Stromal cell of bone marrow (primary cell): ENCODE data around the gene CEP120.
A peak's percentile ranks its signal among the peaks of the same experiment; 100 is the strongest.
"Not testable (repeated sequence)": the region's sequence is repeated elsewhere in the genome, so short reads cannot be mapped to it uniquely, and the experiment has no call there.

Experiments used
- DNase-seq: peaks from one replicate; pipeline ENCODE4 v3.0.0-alpha.2; 2012; ENCODE audit warnings: low read depth

CEP120 gene

GRCh38 chr5:123423278-123424149 is at the start of gene CEP120:
Gene CEP120, minus strand, starts transcription at chr5:123423403. Its CDS starts 405 bp downstream, at chr5:123422998.
- DNase-seq = peak; percentile 99

DNA sequence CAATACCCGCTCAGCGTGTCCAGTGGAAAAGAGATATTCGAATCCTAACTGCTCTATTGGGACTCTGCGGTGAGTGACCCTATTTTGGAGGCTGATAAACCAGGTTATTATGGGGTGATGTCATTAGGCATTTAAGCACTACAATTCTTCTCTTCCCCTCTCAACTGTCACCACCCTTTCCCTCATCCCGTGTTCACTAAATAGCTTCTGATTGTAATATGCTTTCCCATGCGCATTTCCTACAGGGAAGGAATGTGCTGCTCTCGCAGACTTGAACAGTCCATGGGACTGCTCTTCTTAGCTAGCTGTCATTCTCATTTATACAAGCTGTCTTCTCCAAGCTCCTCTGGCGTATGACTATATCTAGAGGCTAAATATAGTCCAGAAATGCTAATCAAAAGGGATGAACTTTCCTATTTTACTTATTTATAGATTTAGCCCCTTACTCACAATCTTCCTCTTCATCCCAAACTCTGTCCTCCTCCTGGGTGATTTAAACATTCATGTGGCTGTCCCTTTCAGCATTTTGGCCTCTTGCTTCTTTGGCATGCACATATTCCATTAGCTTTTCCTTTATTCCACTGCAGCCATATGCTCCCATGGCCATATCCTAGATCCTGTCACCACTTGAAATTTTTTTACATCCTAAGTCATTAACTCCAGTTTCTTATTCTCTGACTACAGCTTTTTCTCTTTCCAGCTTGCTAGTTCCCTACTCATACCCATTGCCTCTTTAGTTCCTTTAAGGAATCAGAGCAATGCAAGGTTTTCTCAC is 49.1 kb upstream of the CEP120 start:
- no peak for DNase-seq

DNA sequence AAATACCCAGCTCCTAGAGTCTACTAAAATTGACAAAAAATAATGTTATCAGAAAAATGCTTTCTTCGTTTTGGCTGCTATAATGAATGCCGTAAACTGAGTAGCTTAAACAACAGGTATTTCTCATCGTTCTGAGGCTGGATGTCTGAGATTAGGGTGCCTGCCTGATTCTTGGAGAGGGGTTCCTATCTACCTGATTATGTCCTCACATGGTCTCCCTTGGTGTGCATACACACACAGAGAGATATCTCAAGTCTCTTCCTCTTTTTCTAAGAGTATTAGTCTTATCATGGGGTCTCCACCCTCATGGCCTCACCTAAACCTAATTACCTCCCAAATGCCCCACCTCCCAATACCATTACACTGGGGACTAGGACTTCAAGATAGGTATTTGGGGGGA is 48.2 kb upstream of the CEP120 start:
- no peak for DNase-seq

- DNase-seq = not testable (repeated sequence)
Observed at GRCh38 chr5:123466839-123467238, 43.6 kb upstream of the CEP120 start.

- DNase-seq = no peak
Observed at GRCh38 chr5:123460296-123460729, 37.1 kb upstream of the CEP120 start.

- not testable (repeated sequence) for DNase-seq
Observed at GRCh38 chr5:123458994-123459393, 35.8 kb upstream of the CEP120 start.

DNA sequence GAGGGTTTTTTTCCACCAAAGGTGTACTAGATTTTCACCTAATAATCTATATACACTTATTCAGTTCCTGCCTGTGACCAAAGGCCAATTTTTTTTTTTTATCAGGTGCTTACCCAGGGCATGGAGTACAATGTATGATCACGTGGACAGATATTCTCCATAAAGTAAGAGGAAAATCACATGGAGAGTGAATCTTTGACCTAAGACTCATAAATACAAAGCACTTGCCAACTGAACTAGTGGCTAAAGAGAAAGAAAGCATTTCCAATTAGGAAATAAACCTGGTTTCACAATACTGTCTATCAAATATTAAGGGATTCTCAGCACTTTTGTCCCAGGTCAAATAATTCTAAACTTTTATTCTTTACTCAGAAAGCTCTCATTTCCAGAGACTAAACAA is 33.0 kb upstream of the CEP120 start:
- no peak for DNase-seq

- no peak for DNase-seq
Observed at GRCh38 chr5:123455640-123456039, 32.4 kb upstream of the CEP120 start.

GRCh38 chr5:123455095-123455494 is 31.9 kb upstream of the CEP120 start:
- DNase-seq = no peak

GRCh38 chr5:123454259-123454911 is 31.2 kb upstream of the CEP120 start:
- DNase-seq = no peak

- DNase-seq = no peak
Observed at GRCh38 chr5:123452401-123452800, 29.2 kb upstream of the CEP120 start.

GRCh38 chr5:123451047-123451446 is 27.8 kb upstream of the CEP120 start:
- DNase-seq = no peak

- DNase-seq = no peak
Observed at GRCh38 chr5:123450640-123451039, 27.4 kb upstream of the CEP120 start.

- no peak for DNase-seq
Observed at GRCh38 chr5:123450114-123450513, 26.9 kb upstream of the CEP120 start.

DNA sequence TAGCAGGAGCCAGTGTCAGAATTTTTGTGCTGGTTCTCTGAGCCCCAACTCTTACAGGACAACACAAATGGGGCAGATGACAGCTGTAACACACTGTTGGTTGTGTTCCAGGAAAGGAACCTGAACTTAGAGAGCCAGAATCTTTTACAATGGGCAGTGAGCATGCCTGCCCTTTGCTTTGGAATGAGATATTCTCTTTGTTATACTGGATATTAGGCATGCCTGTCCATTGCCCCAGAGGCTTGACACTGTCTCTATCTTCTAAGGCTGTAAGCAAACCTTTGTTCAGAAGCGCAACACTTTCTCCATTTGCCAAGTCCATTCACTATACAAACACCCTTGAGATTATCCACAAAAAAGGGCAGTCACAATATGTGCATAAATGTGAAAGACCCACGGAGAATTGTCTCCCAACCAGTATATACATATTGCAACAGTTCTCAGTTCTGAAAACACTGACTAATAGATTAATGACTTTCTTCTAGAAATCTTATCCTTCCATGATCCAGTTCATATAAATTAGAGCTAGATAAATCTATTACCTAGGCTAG is 26.3 kb upstream of the CEP120 start:
- DNase-seq = no peak

DNA sequence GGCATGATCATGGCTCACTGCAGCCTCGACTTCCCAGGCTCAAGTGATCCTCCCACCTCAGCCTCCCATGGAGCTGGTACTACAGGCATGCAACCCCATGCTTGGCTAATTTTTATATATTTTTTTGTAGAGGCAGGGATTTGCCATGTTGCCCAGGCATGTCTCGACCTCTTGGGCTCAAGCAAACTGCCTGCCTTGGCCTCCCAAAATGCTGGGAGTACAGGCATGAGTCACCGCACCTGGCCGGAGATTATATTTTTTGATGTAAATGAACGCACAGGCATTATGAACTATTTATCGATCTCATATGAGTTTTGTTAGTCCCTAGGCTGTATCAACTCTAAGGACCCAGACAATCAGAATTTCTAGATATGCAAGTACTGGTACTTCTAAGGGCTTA is 25.5 kb upstream of the CEP120 start:
- DNase-seq = no peak

- no peak for DNase-seq
Observed at GRCh38 chr5:123448017-123448617, 24.9 kb upstream of the CEP120 start.

GRCh38 chr5:123444016-123444415 is 20.8 kb upstream of the CEP120 start:
- DNase-seq = no peak

- DNase-seq = no peak
Observed at GRCh38 chr5:123441408-123441807, 18.2 kb upstream of the CEP120 start.

GRCh38 chr5:123440456-123441181 is 17.4 kb upstream of the CEP120 start:
- no peak for DNase-seq

DNA sequence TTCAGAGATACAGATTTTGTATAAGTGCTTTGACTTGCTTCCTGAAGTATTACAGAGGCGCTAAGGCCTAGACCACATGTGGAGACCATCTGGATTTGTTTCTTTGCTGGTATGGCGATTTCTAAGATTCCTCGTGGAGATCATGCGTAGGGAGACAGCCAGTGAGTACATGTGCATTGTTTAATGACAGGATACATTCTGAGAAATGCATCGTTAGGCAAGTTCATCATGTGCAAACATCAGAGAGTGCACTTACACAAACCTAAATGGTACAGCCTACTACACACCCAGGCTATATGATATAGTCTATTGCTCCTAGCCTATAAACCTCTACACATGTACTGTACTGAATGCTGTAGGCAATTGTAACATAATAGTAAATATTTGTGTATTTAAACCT is 16.5 kb upstream of the CEP120 start:
- DNase-seq = no peak
